Esophagus muscularis mucosa (tissue), 3 donors: ENCODE measurements around the gene DNAH9.

Source experiments
- CTCF ChIP-seq, 3 experiments: fragments of 200-600 bp in 2 of 3; fragments of 450-650 bp in 1 of 3; sonication (generic) in 2 of 3; IDR thresholded peaks; one replicate each; pipeline ENCODE4 v1.5.1; 2017 to 2019; ENCODE audit warnings: antibody characterized with exemption in 3 of 3, mild to moderate bottlenecking in 2 of 3, moderate library complexity in 1 of 3
- POLR2A ChIP-seq: fragments of 450-650 bp; IDR thresholded peaks from one replicate; pipeline ENCODE4 v1.6.1; 2017; ENCODE audit warnings: antibody characterized with exemption, moderate library complexity, mild to moderate bottlenecking, low read depth

GRCh38 chr17:11768106-11768505 lies 169.8 kb downstream of the DNAH9 start:
- no peak for TF ChIP-seq CTCF (IDR thresholded peaks at IDR 0.05)
- no peak for TF ChIP-seq POLR2A
